SH-SY5Y (cell line): ENCODE data around the gene GREM1.

Source experiments
- GATA2 ChIP-seq: IDR thresholded peaks from 2 replicates; pipeline ENCODE4 v1.6.1; 2011; ENCODE audit warnings: mild to moderate bottlenecking, low read depth, low read length
- GATA3 ChIP-seq: IDR thresholded peaks from 2 replicates; pipeline ENCODE4 v1.6.1; 2011; ENCODE audit warnings: low read depth, mild to moderate bottlenecking, low read length, moderate library complexity

- TF ChIP-seq GATA2 (no peak), GATA3 (no peak)
Measured at GRCh38 chr15:32718227-32718820, 520 bp downstream of the GREM1 start.
